Breast epithelium (tissue), 4 donors: ENCODE results near the gene NR3C1. TPM values are rescaled to one million over a fixed set of nuclear protein-coding genes. Genes with fewer than 3 reads are reported as not detected.

Source experiments
- DNase-seq, 2 donors: peaks; one replicate each; pipeline ENCODE4 v3.0.0-alpha.2; 2019; ENCODE audit warnings: low spot score in 2 of 2
- H3K27ac ChIP-seq, 2 donors: fragments of 200-600 bp; sonication (generic) in 1 of 2; one replicate each; pipeline ENCODE4 v1.5.1; 2016 to 2019; ENCODE audit warnings: mild to moderate bottlenecking in 1 of 2
- H3K27me3 ChIP-seq, 2 donors: fragments of 200-600 bp; sonication (generic) in 1 of 2; one replicate each; pipeline versions ENCODE4 v1.5.1 to v1.6.0; 2017 to 2019; ENCODE audit warnings: control low read depth in 1 of 2, mild to moderate bottlenecking in 1 of 2
- H3K36me3 ChIP-seq: fragments of 200-600 bp; one replicate; pipeline ENCODE4 v1.5.1; 2019
- H3K4me1 ChIP-seq, 2 donors: fragments of 200-600 bp; sonication (generic); one replicate each; pipeline ENCODE4 v1.5.1; 2016 to 2019; ENCODE audit warnings: control low read depth in 1 of 2
- H3K4me3 ChIP-seq, 3 donors: fragments of 200-600 bp; sonication (generic); 1 replicate in 2 of 3; 2 replicates in 1 of 3; pipeline ENCODE4 v1.5.1; 2016 to 2019; ENCODE audit warnings: mild to moderate bottlenecking in 3 of 3, moderate library complexity in 2 of 3
- H3K9me3 ChIP-seq, 2 donors: fragments of 200-600 bp; sonication (generic) in 1 of 2; one replicate each; pipeline ENCODE4 v1.5.1; 2016 to 2019; ENCODE audit warnings: control low read depth in 1 of 2
- CTCF ChIP-seq, 3 donors: fragments of 450-650 bp; IDR thresholded peaks; one replicate each; pipeline ENCODE4 v1.5.1; 2016 to 2017; ENCODE audit warnings: antibody characterized with exemption in 3 of 3, mild to moderate bottlenecking in 3 of 3, moderate library complexity in 3 of 3
- POLR2A ChIP-seq: fragments of 450-650 bp; IDR thresholded peaks from one replicate; pipeline ENCODE4 v1.6.1; 2016; ENCODE audit warnings: antibody characterized with exemption, mild to moderate bottlenecking, moderate library complexity
- POLR2AphosphoS5 ChIP-seq, 3 donors: sonication (generic); formaldehyde crosslinking; IDR thresholded peaks; one replicate each; pipeline ENCODE4 v1.6.1; 2017; ENCODE audit warnings: antibody characterized with exemption in 3 of 3
- intact Hi-C: fragments of 100-400 bp; cut with DNase I; formaldehyde crosslinking; loops from one replicate; pipeline ENCODE4 v1.15.1; 2023; ENCODE audit warnings: low total_unique reads
- total RNA-seq, 3 donors: library from RNA; depleted of rRNA; stranded (reverse); fragments of >200 nt; gene quantifications; one replicate each; pipeline ENCODE4 v1.1.0, GENCODE V29; 2016

NR3C1 gene
- total RNA-seq, 3 donors from 2014 or later, result 51.1 to 122 (median 69.7) TPM

- Histone ChIP-seq H3K27me3 (no peaks in the 10 kb centered on the region), H3K36me3 (no peaks in the 10 kb centered on the region), H3K4me3 (peak overlapping the region; percentile 90 to 92 (median 91)), H3K27ac (peak overlapping the region; percentile 96 to 99), H3K4me1 (no peaks in the 10 kb centered on the region), H3K9me3 (no peaks in the 10 kb centered on the region)
- no peak for DNase-seq
- TF ChIP-seq CTCF (IDR thresholded peaks at IDR 0.05), result no peak
- no peak for TF ChIP-seq POLR2A
- TF ChIP-seq POLR2AphosphoS5 (IDR thresholded peaks at IDR 0.05), result no peak
- intact Hi-C loops, result loop anchor here (10.0 kb wide), 1 partner anchor 377 kb away; no protein-coding TSS in a partner anchor
These were observed 2.1 kb downstream of the NR3C1 start for GRCh38 chr5:143401227-143402016.

GRCh38 chr5:143400541-143401226 is 2.8 kb downstream of the NR3C1 start:
- H3K4me1 ChIP-seq, result no peaks in the 10 kb centered on the region
- H3K4me3 ChIP-seq, result peak overlapping the region; percentile 90 to 92 (median 91)
- no peak for DNase-seq
- intact Hi-C loops, result loop anchor here (10.0 kb wide), 1 partner anchor 376 kb away; no protein-coding TSS in a partner anchor
- no peaks in the 10 kb centered on the region for H3K36me3 ChIP-seq
- H3K9me3 ChIP-seq, result no peaks in the 10 kb centered on the region
- TF ChIP-seq CTCF (IDR thresholded peaks at IDR 0.05) (no peak), POLR2AphosphoS5 (IDR thresholded peaks at IDR 0.05) (no peak), POLR2A (no peak)
- H3K27ac ChIP-seq, result peak overlapping the region; percentile 96 to 99
- no peaks in the 10 kb centered on the region for H3K27me3 ChIP-seq

DNA sequence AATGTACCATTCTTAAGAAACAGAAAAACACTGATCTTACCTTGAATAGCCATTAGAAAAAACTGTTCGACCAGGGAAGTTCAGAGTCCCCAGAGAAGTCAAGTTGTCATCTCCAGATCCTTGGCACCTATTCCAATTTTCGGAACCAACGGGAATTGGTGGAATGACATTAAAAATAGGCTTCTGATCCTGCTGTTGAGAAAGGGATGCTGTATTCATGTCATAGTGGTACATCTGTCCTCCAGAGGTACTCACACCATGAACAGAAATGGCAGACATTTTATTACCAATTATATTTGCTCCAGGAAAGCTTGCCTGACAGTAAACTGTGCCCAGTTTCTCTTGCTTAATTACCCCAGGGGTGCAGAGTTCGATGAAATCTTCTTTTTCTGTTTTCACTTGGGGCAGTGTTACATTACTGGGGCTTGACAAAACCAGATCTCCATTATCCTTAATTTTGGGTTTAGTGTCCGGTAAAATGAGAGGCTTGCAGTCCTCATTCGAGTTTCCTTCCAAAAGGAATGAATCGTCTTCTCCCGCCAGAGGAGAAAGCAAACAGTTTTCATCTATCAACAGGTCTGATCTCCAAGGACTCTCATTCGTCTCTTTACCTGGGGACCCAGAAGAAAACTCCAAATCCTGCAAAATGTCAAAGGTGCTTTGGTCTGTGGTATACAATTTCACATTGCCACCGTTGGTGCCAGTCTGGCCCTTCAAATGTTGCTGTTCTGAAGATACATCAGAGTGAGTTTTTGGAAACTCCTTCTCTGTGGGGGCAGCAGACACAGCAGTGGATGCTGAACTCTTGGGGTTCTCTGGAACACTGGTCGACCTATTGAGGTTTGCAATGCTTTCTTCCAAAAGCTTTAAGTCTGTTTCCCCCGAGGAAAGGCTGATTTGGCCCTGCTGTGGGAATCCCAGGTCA is 3.6 kb downstream of the NR3C1 start:
- TF ChIP-seq POLR2A (no peak), CTCF (IDR thresholded peaks at IDR 0.05) (no peak), POLR2AphosphoS5 (IDR thresholded peaks at IDR 0.05) (no peak)
- Histone ChIP-seq H3K27me3 (no peaks in the 10 kb centered on the region), H3K4me3 (peak overlapping the region; percentile 90 to 92 (median 91)), H3K4me1 (peaks cover 0 to under 1% of the 10 kb centered on the region in 2 donors), H3K36me3 (no peaks in the 10 kb centered on the region), H3K9me3 (no peaks in the 10 kb centered on the region), H3K27ac (peak overlapping the region; percentile 96 to 99)
- DNase-seq, result no peak
- intact Hi-C loops, result loop anchor here (10.0 kb wide), 1 partner anchor 375 kb away; no protein-coding TSS in a partner anchor

DNA sequence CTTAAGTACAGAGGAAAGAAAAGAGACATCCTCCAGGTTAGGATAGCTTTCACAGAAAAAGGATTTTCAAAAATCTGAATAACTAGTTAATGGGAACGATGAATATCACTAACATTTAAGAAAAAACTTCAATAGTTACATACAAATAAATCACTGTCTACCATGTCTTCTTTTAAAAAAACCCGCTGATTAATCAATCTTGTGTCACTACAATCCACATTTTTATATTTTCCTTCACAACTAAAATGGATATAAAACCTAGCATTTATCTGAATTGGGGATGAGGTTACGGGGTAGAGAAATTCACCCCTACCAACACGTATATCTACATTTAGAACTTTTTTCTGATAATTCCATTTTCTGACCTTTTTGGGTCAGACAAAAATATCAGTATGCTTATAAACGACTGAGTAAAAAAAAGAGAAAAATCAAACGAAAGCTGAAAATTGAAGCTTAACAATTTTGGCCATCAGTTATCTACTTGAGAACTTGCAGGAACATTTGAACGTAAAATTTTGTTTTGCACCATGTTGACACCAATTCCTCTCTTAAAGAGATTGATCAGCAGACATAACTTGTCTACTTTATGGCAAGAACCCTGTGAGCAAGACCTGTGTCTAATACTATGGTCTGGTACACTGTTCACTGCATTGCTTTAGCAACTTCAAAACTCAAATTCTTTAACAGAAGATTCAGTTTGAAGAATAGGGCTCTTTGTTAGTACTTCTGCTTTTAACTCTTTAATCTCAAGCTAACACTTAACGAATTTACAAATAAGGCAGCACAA is 4.8 kb downstream of the NR3C1 start:
- Histone ChIP-seq H3K4me1 (peaks cover 0 to 6% of the 10 kb centered on the region in 2 donors), H3K27ac (peak overlapping the region in 1 of 2 donors; percentile 96), H3K4me3 (peak overlapping the region; percentile 90 to 92 (median 91)), H3K36me3 (no peaks in the 10 kb centered on the region), H3K9me3 (no peaks in the 10 kb centered on the region), H3K27me3 (no peaks in the 10 kb centered on the region)
- no peak for TF ChIP-seq POLR2AphosphoS5 (IDR thresholded peaks at IDR 0.05)
- no peak for TF ChIP-seq POLR2A
- TF ChIP-seq CTCF (IDR thresholded peaks at IDR 0.05), result no peak
- no peak for DNase-seq
- intact Hi-C loops, result no loop called here
